ENCODE data around the gene ZBTB44. TPM values are rescaled to one million over a fixed set of nuclear protein-coding genes. Genes with fewer than 3 reads are reported as not detected.

The ZBTB44 gene
- total and polyA plus RNA-seq, 4 donors: 4.7 to 33.9 (median 17.0) TPM

DNA sequence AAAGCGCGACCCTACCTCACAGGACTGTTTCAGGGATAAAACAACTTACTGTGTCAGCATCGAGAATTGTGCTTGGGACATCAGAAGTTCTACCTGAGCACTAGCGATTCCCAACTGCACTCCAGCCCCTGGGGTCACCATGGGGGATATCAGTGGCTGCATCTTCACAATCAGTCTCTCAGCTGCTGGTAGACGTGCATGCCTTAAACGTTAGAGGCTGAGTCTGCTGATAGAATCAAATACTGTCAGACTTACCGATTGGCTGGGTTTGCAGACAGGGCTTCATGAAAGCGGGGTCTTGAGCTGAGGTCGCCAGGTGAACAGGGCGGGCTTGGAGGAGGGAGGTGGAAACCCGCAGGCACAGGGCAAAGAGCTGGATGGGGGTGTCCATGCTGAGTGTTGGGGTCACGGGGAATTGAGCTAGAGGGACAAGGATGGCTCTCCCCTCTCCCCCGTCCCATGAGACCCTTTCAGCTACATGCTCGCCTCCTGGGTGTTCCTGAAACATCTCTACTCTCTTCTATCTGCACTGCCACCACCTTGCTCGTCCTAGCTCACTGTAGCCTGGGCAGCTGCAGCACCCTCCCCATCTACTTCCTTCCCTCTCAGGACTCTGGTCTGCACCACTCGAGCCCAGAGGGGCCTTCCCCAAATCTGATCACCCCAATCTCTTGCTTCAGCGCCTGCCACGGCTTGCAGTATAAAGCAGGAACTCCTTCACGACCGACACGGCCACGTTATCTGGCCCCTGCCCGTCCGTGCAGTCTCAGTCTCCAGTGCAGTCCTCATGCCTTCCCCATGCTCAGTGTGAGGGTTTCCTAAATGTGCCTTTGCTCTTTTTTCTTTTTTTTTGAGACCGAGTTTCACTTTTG, 111.7 kb downstream of the ZBTB44 start:
- 88% methylated on average over 25 of the region's 25 CpGs for WGBS
- H3K36me3 ChIP-seq (ENCODE audit: control insufficient read depth in 4 of 4, insufficient read depth in 3 of 4, low read depth in 1 of 4, low read length in 3 of 4): no peaks in the 10 kb centered on the region
- DNase-seq (ENCODE audit: low spot score): no peak

DNA sequence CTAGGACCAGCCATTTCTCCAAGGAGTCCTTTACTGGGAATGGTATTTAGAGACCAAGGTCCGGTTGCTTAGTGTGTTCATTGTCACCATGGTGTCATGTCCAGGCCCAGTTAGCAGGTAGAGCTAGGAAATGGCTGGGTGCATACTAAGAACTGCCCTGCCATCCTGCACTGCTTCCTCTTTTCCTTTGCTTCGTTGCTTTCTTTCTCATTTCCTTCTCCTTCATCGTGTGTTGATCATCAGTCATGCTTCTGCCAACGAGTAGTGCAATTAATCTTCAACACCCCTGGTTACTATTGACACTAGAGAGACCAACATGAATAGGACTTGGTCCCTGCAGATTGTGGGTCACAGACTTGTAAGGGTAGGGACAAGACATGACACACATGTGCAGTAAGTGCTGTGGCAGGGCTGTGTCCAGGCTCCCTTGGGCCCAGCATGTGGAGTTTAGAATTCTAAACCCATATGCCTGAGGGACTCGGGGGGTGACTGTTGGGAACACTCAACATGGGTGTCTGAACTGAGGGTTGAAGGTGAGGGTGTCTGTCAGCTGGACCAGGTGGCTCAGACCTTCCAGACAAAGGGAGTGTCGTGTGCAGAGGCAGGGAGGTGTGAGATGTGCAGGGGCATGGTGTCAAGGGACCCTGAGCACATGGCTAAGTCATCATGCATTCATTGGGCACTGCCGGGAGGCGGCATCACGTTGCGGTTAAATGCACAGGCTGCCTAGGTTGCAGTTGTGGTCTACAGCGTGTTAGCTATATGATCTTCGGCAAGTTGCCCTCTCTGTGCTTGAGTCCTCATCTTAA, 112.5 kb downstream of the ZBTB44 start:
- no peak overlapping the region for H3K27ac ChIP-seq (ENCODE audit: low read depth in 1 of 2, low read length in 2 of 2)
- no peak for TF ChIP-seq HNF4G (IDR thresholded peaks at IDR 0.05)
- TF ChIP-seq, protein P1, sequence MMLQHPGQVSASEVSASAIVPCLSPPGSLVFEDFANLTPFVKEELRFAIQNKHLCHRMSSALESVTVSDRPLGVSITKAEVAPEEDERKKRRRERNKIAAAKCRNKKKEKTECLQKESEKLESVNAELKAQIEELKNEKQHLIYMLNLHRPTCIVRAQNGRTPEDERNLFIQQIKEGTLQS (IDR thresholded peaks at IDR 0.05): no peak
- TF ChIP-seq, protein P2, sequence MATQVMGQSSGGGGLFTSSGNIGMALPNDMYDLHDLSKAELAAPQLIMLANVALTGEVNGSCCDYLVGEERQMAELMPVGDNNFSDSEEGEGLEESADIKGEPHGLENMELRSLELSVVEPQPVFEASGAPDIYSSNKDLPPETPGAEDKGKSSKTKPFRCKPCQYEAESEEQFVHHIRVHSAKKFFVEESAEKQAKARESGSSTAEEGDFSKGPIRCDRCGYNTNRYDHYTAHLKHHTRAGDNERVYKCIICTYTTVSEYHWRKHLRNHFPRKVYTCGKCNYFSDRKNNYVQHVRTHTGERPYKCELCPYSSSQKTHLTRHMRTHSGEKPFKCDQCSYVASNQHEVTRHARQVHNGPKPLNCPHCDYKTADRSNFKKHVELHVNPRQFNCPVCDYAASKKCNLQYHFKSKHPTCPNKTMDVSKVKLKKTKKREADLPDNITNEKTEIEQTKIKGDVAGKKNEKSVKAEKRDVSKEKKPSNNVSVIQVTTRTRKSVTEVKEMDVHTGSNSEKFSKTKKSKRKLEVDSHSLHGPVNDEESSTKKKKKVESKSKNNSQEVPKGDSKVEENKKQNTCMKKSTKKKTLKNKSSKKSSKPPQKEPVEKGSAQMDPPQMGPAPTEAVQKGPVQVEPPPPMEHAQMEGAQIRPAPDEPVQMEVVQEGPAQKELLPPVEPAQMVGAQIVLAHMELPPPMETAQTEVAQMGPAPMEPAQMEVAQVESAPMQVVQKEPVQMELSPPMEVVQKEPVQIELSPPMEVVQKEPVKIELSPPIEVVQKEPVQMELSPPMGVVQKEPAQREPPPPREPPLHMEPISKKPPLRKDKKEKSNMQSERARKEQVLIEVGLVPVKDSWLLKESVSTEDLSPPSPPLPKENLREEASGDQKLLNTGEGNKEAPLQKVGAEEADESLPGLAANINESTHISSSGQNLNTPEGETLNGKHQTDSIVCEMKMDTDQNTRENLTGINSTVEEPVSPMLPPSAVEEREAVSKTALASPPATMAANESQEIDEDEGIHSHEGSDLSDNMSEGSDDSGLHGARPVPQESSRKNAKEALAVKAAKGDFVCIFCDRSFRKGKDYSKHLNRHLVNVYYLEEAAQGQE (IDR thresholded peaks at IDR 0.05): no peak
- TF ChIP-seq JUND (IDR thresholded peaks at IDR 0.05): no peak
- TF ChIP-seq SP1 (IDR thresholded peaks at IDR 0.05): no peak
- TF ChIP-seq RAD21 (IDR thresholded peaks at IDR 0.05): no peak
- TF ChIP-seq, protein P3, sequence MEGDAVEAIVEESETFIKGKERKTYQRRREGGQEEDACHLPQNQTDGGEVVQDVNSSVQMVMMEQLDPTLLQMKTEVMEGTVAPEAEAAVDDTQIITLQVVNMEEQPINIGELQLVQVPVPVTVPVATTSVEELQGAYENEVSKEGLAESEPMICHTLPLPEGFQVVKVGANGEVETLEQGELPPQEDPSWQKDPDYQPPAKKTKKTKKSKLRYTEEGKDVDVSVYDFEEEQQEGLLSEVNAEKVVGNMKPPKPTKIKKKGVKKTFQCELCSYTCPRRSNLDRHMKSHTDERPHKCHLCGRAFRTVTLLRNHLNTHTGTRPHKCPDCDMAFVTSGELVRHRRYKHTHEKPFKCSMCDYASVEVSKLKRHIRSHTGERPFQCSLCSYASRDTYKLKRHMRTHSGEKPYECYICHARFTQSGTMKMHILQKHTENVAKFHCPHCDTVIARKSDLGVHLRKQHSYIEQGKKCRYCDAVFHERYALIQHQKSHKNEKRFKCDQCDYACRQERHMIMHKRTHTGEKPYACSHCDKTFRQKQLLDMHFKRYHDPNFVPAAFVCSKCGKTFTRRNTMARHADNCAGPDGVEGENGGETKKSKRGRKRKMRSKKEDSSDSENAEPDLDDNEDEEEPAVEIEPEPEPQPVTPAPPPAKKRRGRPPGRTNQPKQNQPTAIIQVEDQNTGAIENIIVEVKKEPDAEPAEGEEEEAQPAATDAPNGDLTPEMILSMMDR (IDR thresholded peaks at IDR 0.05; ENCODE audit: low read depth, low read length, missing input control): no peak
- TF ChIP-seq FOXA1 (IDR thresholded peaks at IDR 0.05): no peak
- TF ChIP-seq YY1 (IDR thresholded peaks at IDR 0.05): no peak
- no peak for TF ChIP-seq RXRA (IDR thresholded peaks at IDR 0.05)
- TF ChIP-seq EGR1 (IDR thresholded peaks at IDR 0.05; ENCODE audit: low read depth in 2 of 2): no peak
- TF ChIP-seq, protein P4, sequence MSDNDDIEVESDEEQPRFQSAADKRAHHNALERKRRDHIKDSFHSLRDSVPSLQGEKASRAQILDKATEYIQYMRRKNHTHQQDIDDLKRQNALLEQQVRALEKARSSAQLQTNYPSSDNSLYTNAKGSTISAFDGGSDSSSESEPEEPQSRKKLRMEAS (IDR thresholded peaks at IDR 0.05): no peak
- TF ChIP-seq, protein P5, sequence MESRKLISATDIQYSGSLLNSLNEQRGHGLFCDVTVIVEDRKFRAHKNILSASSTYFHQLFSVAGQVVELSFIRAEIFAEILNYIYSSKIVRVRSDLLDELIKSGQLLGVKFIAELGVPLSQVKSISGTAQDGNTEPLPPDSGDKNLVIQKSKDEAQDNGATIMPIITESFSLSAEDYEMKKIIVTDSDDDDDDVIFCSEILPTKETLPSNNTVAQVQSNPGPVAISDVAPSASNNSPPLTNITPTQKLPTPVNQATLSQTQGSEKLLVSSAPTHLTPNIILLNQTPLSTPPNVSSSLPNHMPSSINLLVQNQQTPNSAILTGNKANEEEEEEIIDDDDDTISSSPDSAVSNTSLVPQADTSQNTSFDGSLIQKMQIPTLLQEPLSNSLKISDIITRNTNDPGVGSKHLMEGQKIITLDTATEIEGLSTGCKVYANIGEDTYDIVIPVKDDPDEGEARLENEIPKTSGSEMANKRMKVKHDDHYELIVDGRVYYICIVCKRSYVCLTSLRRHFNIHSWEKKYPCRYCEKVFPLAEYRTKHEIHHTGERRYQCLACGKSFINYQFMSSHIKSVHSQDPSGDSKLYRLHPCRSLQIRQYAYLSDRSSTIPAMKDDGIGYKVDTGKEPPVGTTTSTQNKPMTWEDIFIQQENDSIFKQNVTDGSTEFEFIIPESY (IDR thresholded peaks at IDR 0.05): no peak
- no peak for TF ChIP-seq HNF4A (conservative IDR thresholded peaks at IDR 0.05)
- TF ChIP-seq FOXA2 (IDR thresholded peaks at IDR 0.05): no peak
- TF ChIP-seq TAF1 (conservative IDR thresholded peaks at IDR 0.05): no peak
- H3K4me1 ChIP-seq (ENCODE audit: control insufficient read depth in 4 of 4, insufficient read depth in 4 of 4, low read length in 3 of 4): no peaks in the 10 kb centered on the region
- no peak for DNase-seq (ENCODE audit: low spot score)
- no peaks in the 10 kb centered on the region for H3K27me3 ChIP-seq (ENCODE audit: control insufficient read depth in 4 of 4, insufficient read depth in 4 of 4, low read length in 3 of 4)
- H3K4me3 ChIP-seq (ENCODE audit: low read depth in 1 of 3, low read length in 3 of 3): no peak overlapping the region
- H3K9ac ChIP-seq (ENCODE audit: low read depth in 1 of 2, low read length in 2 of 2): no peak overlapping the region
- H3K9me3 ChIP-seq (ENCODE audit: control insufficient read depth in 4 of 4, low read length in 3 of 4): no peaks in the 10 kb centered on the region
- WGBS: 89% methylated on average over 12 of the region's 12 CpGs
- H3K36me3 ChIP-seq (ENCODE audit: control insufficient read depth in 4 of 4, insufficient read depth in 3 of 4, low read depth in 1 of 4, low read length in 3 of 4): no peaks in the 10 kb centered on the region

More for the DNA sequence above, 111.7 kb downstream of the ZBTB44 start:
- Histone ChIP-seq H3K27ac (ENCODE audit: low read depth in 1 of 2, low read length in 2 of 2) (no peak overlapping the region), H3K27me3 (ENCODE audit: control insufficient read depth in 4 of 4, insufficient read depth in 4 of 4, low read length in 3 of 4) (no peaks in the 10 kb centered on the region), H3K9ac (ENCODE audit: low read depth in 1 of 2, low read length in 2 of 2) (no peak overlapping the region), H3K4me3 (ENCODE audit: low read depth in 1 of 3, low read length in 3 of 3) (no peak overlapping the region), H3K9me3 (ENCODE audit: control insufficient read depth in 4 of 4, low read length in 3 of 4) (no peaks in the 10 kb centered on the region), H3K4me1 (ENCODE audit: control insufficient read depth in 4 of 4, insufficient read depth in 4 of 4, low read length in 3 of 4) (no peaks in the 10 kb centered on the region)
- TF ChIP-seq TAF1 (conservative IDR thresholded peaks at IDR 0.05) (no peak), GABPA (IDR thresholded peaks at IDR 0.05 in 1 of 2, conservative IDR thresholded peaks at IDR 0.05 in 1 of 2) (no peak), HNF4A (conservative IDR thresholded peaks at IDR 0.05) (no peak), YY1 (IDR thresholded peaks at IDR 0.05) (no peak)
